T follicular helper cell (primary cell): ENCODE results near the gene CEP135.

Experiments
- DNase-seq: peaks from one replicate; pipeline ENCODE4 v3.0.0-alpha.2; 2020; ENCODE audit warnings: low read depth

The CEP135 gene

DNA sequence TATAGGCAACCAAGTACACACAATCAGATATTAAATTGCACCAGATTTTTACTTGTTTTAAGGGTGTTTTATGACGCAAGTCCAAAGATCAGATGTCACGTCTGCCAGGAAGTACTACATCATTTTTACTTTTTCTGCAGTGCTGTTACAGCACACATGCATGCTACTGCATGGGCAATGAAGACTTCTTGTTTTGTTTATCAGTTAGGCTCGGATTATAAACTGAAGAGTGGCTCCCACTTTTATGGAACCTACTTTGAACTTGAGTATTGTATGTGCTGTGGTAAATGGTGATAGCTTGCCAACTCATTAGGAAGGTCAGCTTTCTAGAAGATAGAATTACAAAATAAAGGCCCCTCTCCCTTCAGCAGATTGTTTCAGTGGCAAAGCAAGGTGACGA, 131.6 kb downstream of the CEP135 start:
- no peak for DNase-seq

- no peak for DNase-seq
These were observed 134.1 kb downstream of the CEP135 start for GRCh38 chr4:56082829-56083228.
